ENCODE results near the gene RALGAPA2. TPM values are rescaled to one million over a fixed set of nuclear protein-coding genes. Genes with fewer than 3 reads are reported as not detected.
A peak's percentile ranks its signal among the peaks of the same experiment; 100 is the strongest.
"Not testable (repeated sequence)": the region's sequence is repeated elsewhere in the genome, so short reads cannot be mapped to it uniquely, and the experiment has no call there.

Gene RALGAPA2
- total and polyA plus RNA-seq, 7 experiments from 2014 or later, result 6.7 to 45.4 (median 34.9) TPM

- H3K36me3 ChIP-seq (ENCODE audit: control insufficient read depth in 2 of 3, insufficient read depth in 3 of 3, low read length in 3 of 3), result peaks cover 0 to 15% (median 0%) of the 10 kb centered on the region in 3 experiments
- peak; percentile 24 for ATAC-seq
- peaks cover 0 to 4% (median 0%) of the 10 kb centered on the region in 11 donors for H3K9me3 Mint-ChIP-seq
- peak overlapping the region in 4 of 9 donors; percentile 45 to 69 (median 60) for H3K27ac Mint-ChIP-seq
- intact Hi-C loops (cut with micrococcal nuclease), result no loop called here
- H3K27me3 ChIP-seq (ENCODE audit: control insufficient read depth in 2 of 2, insufficient read depth in 2 of 2, low read length in 2 of 2), result no peaks in the 10 kb centered on the region
- peaks cover 6 to 20% (median 11%) of the 10 kb centered on the region in 7 donors for H3K4me1 Mint-ChIP-seq
- peaks cover 4 to 61% (median 37%) of the 10 kb centered on the region in 5 donors for H3K36me3 Mint-ChIP-seq
- no peak for DNase-seq
- H3K4me3 ChIP-seq (ENCODE audit: low read length), result no peak overlapping the region
- no peaks in the 10 kb centered on the region for H3K27me3 Mint-ChIP-seq
- CTCF ChIA-PET, result no interaction called here
- H3K4me3 Mint-ChIP-seq, result no peak overlapping the region
- H3K9me3 ChIP-seq (ENCODE audit: control insufficient read depth in 2 of 3, low read length in 3 of 3), result no peaks in the 10 kb centered on the region
- POLR2A ChIA-PET, result no interaction called here
- no peak overlapping the region for H3K27ac ChIP-seq (ENCODE audit: low read depth, low read length)
- peaks cover 0 to 5% of the 10 kb centered on the region in 2 donors for H3K4me1 ChIP-seq (ENCODE audit: control insufficient read depth in 2 of 2, insufficient read depth in 2 of 2, low read length in 2 of 2)
Observed at GRCh38 chr20:20547221-20547875, 165.1 kb downstream of the RALGAPA2 start.

GRCh38 chr20:20546402-20546801 lies 166.0 kb downstream of the RALGAPA2 start:
- no peak overlapping the region for H3K4me3 ChIP-seq (ENCODE audit: low read length)
- no peaks in the 10 kb centered on the region for H3K27me3 Mint-ChIP-seq
- POLR2A ChIA-PET, result no interaction called here
- H3K27me3 ChIP-seq (ENCODE audit: control insufficient read depth in 2 of 2, insufficient read depth in 2 of 2, low read length in 2 of 2), result no peaks in the 10 kb centered on the region
- intact Hi-C loops (cut with micrococcal nuclease), result no loop called here
- H3K9me3 Mint-ChIP-seq, result peaks cover 0 to 4% (median 0%) of the 10 kb centered on the region in 11 donors
- H3K4me1 Mint-ChIP-seq, result peaks cover 6 to 21% (median 12%) of the 10 kb centered on the region in 7 donors
- H3K27ac ChIP-seq (ENCODE audit: low read depth, low read length), result no peak overlapping the region
- H3K36me3 ChIP-seq (ENCODE audit: control insufficient read depth in 2 of 3, insufficient read depth in 3 of 3, low read length in 3 of 3), result peaks cover 0 to 15% (median 0%) of the 10 kb centered on the region in 3 experiments
- no peaks in the 10 kb centered on the region for H3K9me3 ChIP-seq (ENCODE audit: control insufficient read depth in 2 of 3, low read length in 3 of 3)
- peak overlapping the region in 2 of 9 donors; percentile 14 to 52 for H3K27ac Mint-ChIP-seq
- H3K4me1 ChIP-seq (ENCODE audit: control insufficient read depth in 2 of 2, insufficient read depth in 2 of 2, low read length in 2 of 2), result peaks cover 0 to 5% of the 10 kb centered on the region in 2 donors
- DNase-seq (no peak), ATAC-seq (no peak)
- no peak overlapping the region for H3K4me3 Mint-ChIP-seq
- peaks cover 4 to 70% (median 45%) of the 10 kb centered on the region in 5 donors for H3K36me3 Mint-ChIP-seq
- CTCF ChIA-PET, result no interaction called here

- ATAC-seq; H3K27me3 ChIP-seq (ENCODE audit: control insufficient read depth in 2 of 2, insufficient read depth in 2 of 2, low read length in 2 of 2); H3K27ac ChIP-seq (ENCODE audit: low read depth, low read length); H3K4me3 ChIP-seq (ENCODE audit: low read length); H3K9me3 Mint-ChIP-seq; H3K4me3 Mint-ChIP-seq; H3K27ac Mint-ChIP-seq; CTCF ChIA-PET; intact Hi-C loops (cut with micrococcal nuclease); POLR2A ChIA-PET; H3K9me3 ChIP-seq (ENCODE audit: control insufficient read depth in 2 of 3, low read length in 3 of 3); H3K27me3 Mint-ChIP-seq; H3K4me1 ChIP-seq (ENCODE audit: control insufficient read depth in 2 of 2, insufficient read depth in 2 of 2, low read length in 2 of 2); DNase-seq: not testable (repeated sequence)
- H3K36me3 ChIP-seq (ENCODE audit: control insufficient read depth in 2 of 3, insufficient read depth in 3 of 3, low read length in 3 of 3), result peaks cover 0 to 15% (median 0%) of the 10 kb centered on the region in 3 experiments
- peaks cover 3 to 18% (median 6%) of the 10 kb centered on the region in 7 donors for H3K4me1 Mint-ChIP-seq
- H3K36me3 Mint-ChIP-seq, result peaks cover 6 to 86% (median 66%) of the 10 kb centered on the region in 5 donors
Observed at GRCh38 chr20:20543348-20543747, 169.1 kb downstream of the RALGAPA2 start.

GRCh38 chr20:20536240-20536933 lies 176.1 kb downstream of the RALGAPA2 start:
- Histone ChIP-seq H3K27me3 (ENCODE audit: control insufficient read depth in 2 of 2, insufficient read depth in 2 of 2, low read length in 2 of 2) (no peaks in the 10 kb centered on the region), H3K4me3 (ENCODE audit: low read length) (no peak overlapping the region), H3K36me3 (ENCODE audit: control insufficient read depth in 2 of 3, insufficient read depth in 3 of 3, low read length in 3 of 3) (peaks cover 0 to 10% (median 0%) of the 10 kb centered on the region in 3 experiments), H3K27ac (ENCODE audit: low read depth, low read length) (no peak overlapping the region), H3K9me3 (ENCODE audit: control insufficient read depth in 2 of 3, low read length in 3 of 3) (no peaks in the 10 kb centered on the region), H3K4me1 (ENCODE audit: control insufficient read depth in 2 of 2, insufficient read depth in 2 of 2, low read length in 2 of 2) (no peaks in the 10 kb centered on the region)
- Mint-ChIP-seq H3K4me3 (no peak overlapping the region), H3K36me3 (peaks cover 5 to 67% (median 49%) of the 10 kb centered on the region in 5 donors), H3K27me3 (no peaks in the 10 kb centered on the region), H3K9me3 (no peaks in the 10 kb centered on the region), H3K27ac (no peak overlapping the region), H3K4me1 (peaks cover 0 to 1% (median 0%) of the 10 kb centered on the region in 7 donors)
- ChIA-PET CTCF (no interaction called here), POLR2A (no interaction called here)
- intact Hi-C loops (cut with micrococcal nuclease), result no loop called here
- no peak for ATAC-seq
- no peak for DNase-seq

- intact Hi-C loops (cut with micrococcal nuclease), result loop anchor here in 1 of 2 donors (1.0 kb wide), 1 partner anchor 47 kb away; no protein-coding TSS in a partner anchor
- Mint-ChIP-seq H3K27me3 (no peaks in the 10 kb centered on the region), H3K4me1 (peaks cover 0 to 1% (median 0%) of the 10 kb centered on the region in 7 donors), H3K9me3 (no peaks in the 10 kb centered on the region), H3K27ac (no peak overlapping the region), H3K36me3 (peaks cover 3 to 62% (median 45%) of the 10 kb centered on the region in 5 donors), H3K4me3 (no peak overlapping the region)
- Histone ChIP-seq H3K27me3 (ENCODE audit: control insufficient read depth in 2 of 2, insufficient read depth in 2 of 2, low read length in 2 of 2) (no peaks in the 10 kb centered on the region), H3K9me3 (ENCODE audit: control insufficient read depth in 2 of 3, low read length in 3 of 3) (no peaks in the 10 kb centered on the region), H3K36me3 (ENCODE audit: control insufficient read depth in 2 of 3, insufficient read depth in 3 of 3, low read length in 3 of 3) (peaks cover 0 to 24% (median 3%) of the 10 kb centered on the region in 3 experiments), H3K4me3 (ENCODE audit: low read length) (no peak overlapping the region), H3K27ac (ENCODE audit: low read depth, low read length) (no peak overlapping the region), H3K4me1 (ENCODE audit: control insufficient read depth in 2 of 2, insufficient read depth in 2 of 2, low read length in 2 of 2) (no peaks in the 10 kb centered on the region)
- DNase-seq (no peak), ATAC-seq (no peak)
- POLR2A ChIA-PET, result no interaction called here
- CTCF ChIA-PET, result no interaction called here
Observed at GRCh38 chr20:20535051-20535450, 177.4 kb downstream of the RALGAPA2 start.

- DNase-seq, result no peak
- Histone ChIP-seq H3K9me3 (ENCODE audit: control insufficient read depth in 2 of 3, low read length in 3 of 3) (no peaks in the 10 kb centered on the region), H3K4me1 (ENCODE audit: control insufficient read depth in 2 of 2, insufficient read depth in 2 of 2, low read length in 2 of 2) (no peaks in the 10 kb centered on the region), H3K36me3 (ENCODE audit: control insufficient read depth in 2 of 3, insufficient read depth in 3 of 3, low read length in 3 of 3) (peaks cover 0 to 25% (median 4%) of the 10 kb centered on the region in 3 experiments), H3K27me3 (ENCODE audit: control insufficient read depth in 2 of 2, insufficient read depth in 2 of 2, low read length in 2 of 2) (no peaks in the 10 kb centered on the region), H3K27ac (ENCODE audit: low read depth, low read length) (no peak overlapping the region), H3K4me3 (ENCODE audit: low read length) (no peak overlapping the region)
- intact Hi-C loops (cut with micrococcal nuclease), result no loop called here
- Mint-ChIP-seq H3K36me3 (peaks cover 4 to 68% (median 44%) of the 10 kb centered on the region in 5 donors), H3K27ac (no peak overlapping the region), H3K27me3 (no peaks in the 10 kb centered on the region), H3K4me3 (no peak overlapping the region), H3K9me3 (no peaks in the 10 kb centered on the region), H3K4me1 (no peaks in the 10 kb centered on the region)
- ChIA-PET CTCF (no interaction called here), POLR2A (no interaction called here)
- no peak for ATAC-seq
Observed at GRCh38 chr20:20531283-20531682, 181.2 kb downstream of the RALGAPA2 start.

All from naive thymus-derived CD4-positive, alpha-beta T cell (primary cell).